ENCODE data around the gene SRPRA. TPM values are rescaled to one million over a fixed set of nuclear protein-coding genes. Genes with fewer than 3 reads are reported as not detected.
"Not testable (repeated sequence)": the region's sequence is repeated elsewhere in the genome, so short reads cannot be mapped to it uniquely, and the experiment has no call there.

Gene SRPRA, protein sequence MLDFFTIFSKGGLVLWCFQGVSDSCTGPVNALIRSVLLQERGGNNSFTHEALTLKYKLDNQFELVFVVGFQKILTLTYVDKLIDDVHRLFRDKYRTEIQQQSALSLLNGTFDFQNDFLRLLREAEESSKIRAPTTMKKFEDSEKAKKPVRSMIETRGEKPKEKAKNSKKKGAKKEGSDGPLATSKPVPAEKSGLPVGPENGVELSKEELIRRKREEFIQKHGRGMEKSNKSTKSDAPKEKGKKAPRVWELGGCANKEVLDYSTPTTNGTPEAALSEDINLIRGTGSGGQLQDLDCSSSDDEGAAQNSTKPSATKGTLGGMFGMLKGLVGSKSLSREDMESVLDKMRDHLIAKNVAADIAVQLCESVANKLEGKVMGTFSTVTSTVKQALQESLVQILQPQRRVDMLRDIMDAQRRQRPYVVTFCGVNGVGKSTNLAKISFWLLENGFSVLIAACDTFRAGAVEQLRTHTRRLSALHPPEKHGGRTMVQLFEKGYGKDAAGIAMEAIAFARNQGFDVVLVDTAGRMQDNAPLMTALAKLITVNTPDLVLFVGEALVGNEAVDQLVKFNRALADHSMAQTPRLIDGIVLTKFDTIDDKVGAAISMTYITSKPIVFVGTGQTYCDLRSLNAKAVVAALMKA
- 100 to 1,000 TPM; 153 to 158 TPM for total RNA-seq

DNA sequence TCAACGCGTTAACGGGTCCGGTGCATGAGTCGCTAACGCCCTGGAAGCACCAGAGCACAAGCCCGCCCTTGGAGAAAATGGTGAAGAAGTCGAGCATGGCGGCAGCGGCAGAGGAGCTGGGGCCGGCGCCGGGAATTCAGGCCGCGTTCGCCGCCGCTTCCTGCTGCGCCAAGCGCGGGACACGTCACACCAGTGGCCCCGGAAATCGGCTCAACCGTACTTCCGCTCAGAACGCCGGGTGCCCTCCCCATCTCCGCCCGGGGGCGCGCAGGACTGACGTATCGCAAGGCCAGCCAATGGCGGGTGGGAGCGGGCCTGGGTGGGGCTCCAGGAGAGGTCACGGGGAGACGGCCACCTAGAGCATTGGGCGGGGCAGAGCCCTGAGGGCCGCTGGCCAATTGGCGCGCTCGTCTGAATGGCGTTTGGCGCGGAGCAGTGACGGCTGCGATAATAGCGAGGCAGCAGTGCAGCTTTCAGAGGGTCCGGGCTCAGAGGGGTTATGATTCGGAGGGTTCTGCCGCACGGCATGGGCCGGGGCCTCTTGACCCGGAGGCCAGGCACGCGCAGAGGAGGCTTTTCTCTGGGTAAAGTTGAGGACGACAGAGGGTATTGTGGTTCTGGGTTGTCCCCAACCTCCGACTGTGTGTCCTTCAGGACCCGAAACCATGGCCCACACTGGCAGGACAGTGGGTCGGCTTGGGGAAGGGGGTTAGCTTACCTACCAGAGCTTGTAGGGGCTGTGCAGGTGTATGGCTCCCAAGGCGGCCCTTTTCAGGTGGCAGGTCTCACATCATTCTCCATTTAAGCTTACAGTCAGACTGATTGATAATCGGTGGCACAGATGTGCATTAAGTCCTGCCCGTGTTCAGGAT lies at the start of gene SRPRA, which contains the start of gene FOXRED1:
SRPRA (minus strand) TSS at position 188 of the 872 bp plus-strand sequence; CDS start at position 97, 91 bp downstream.
FOXRED1 (plus strand) TSS at position 447 of the 872 bp plus-strand sequence; CDS start at position 500, 53 bp downstream.
- Mint-ChIP-seq H3K36me3 (peaks cover 41% of the 10 kb centered on the region), H3K27me3 (no peaks in the 10 kb centered on the region), H3K9me3 (no peaks in the 10 kb centered on the region), H3K4me1 (peaks cover 37% of the 10 kb centered on the region), H3K27ac (peak within 1 kb of the TSS; percentile 94), H3K4me3 (peak within 1 kb of the TSS; percentile 97)
- DNase-seq, result peak; percentile 100

DNA sequence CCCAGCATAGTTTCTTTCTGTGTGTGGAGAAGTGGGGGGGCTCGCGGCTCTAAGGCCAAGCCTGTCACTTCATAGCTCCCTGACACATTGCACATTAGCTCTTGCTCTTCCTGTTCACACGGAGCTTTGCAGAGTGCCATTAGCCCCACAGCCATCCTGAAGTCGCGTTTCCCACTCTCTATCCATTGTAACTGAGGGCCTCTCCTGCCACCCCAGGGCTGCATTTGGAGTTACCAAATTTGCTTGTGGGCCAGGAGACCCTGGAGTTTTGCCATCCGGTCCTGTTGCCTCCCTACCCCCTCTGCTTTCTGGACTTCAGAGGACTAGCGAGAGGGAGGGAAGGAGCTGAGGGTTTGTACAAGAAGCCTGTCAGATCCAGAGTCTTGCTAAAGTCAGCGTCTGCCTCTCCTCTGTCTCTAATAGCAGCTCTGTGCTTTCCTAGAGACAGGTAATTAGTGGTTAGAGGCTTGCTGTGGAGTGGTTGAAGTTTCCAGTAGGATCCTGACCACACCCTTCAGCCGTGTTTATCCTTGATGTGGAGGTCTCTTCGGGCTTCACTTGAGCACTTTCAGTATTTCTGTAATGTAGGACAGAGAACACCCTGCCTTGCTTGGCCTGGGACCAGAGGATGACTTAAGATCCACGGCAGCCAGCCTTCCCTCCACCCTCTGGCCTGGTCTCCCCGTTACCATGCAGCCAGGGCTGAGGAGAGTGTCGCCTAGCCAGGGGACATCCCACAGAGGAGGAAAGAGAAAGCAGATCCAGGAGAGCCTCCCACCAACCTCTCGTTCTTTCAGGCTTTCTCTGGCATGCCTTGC lies 49.3 kb upstream of the SRPRA start:
- peak overlapping the region; percentile 50 for H3K4me3 Mint-ChIP-seq
- peaks cover 30% of the 10 kb centered on the region for H3K4me1 Mint-ChIP-seq
- H3K36me3 Mint-ChIP-seq, result peaks cover 32% of the 10 kb centered on the region
- DNase-seq, result peak; percentile 28
- H3K9me3 Mint-ChIP-seq, result peaks cover 11% of the 10 kb centered on the region
- H3K27me3 Mint-ChIP-seq, result no peaks in the 10 kb centered on the region
- peak overlapping the region; percentile 75 for H3K27ac Mint-ChIP-seq

DNA sequence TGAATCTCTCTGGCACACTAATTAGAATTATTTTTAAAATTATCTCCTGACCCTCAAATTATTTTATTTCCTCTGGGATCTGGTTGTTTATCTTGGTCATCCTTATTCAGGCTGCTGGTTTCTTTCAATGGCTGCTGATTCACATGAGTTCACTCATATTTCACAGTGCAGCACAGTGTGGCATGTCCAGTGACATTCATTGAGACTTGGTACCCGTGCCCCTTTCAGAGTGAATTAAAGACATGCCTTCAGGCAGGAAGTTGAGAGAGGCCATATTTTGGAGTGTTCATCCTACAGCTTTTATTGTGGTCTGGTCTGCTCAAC lies 48.7 kb upstream of the SRPRA start:
- Mint-ChIP-seq H3K9me3 (peaks cover 11% of the 10 kb centered on the region), H3K36me3 (peaks cover 32% of the 10 kb centered on the region), H3K4me3 (peak overlapping the region; percentile 50), H3K27me3 (no peaks in the 10 kb centered on the region), H3K4me1 (peaks cover 30% of the 10 kb centered on the region), H3K27ac (peak overlapping the region; percentile 75)
- DNase-seq, result no peak

DNA sequence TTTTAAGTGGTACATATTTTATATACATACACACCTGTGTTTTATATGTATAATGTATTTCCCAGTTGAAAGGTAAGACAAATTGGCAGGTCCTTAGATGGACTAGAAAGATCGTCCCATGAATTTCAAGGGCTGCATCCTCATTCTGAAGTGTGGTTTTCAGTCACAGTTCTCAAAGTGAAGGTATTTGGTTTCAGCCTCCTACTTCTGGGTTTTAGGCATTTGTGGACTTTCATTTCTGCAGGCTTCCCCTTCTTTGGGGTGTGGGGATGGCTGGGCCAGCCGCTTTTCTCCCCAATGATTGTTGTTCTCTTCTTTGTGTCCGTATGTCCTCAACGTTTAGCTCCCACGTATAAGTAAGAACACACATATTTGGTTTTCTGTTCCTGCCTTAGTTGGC lies 45.1 kb upstream of the SRPRA start:
- no peak for DNase-seq
- Mint-ChIP-seq H3K27me3 (no peaks in the 10 kb centered on the region), H3K4me3 (no peak overlapping the region), H3K4me1 (peaks cover 20% of the 10 kb centered on the region), H3K36me3 (peaks cover 26% of the 10 kb centered on the region), H3K27ac (no peak overlapping the region), H3K9me3 (peaks cover 11% of the 10 kb centered on the region)

DNA sequence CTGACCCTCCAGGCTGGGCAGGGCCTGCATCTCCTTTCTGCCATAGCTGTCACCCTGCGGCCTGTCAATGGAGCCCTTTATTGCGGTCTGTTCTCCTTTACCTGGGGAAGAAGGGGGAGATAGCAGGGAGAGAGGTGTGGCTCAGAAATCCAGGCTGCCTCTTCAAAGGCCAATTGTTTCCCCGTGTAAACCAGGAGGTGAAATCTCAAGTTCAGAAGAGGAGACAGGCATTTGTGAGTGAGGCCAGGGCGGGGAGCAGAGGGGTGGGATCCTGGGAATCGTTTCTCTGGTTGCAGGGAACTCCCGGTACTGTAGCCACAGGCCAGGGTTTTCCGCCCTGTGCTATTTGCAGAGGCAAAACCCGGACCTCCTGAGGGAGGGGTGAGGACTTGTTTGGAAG lies 44.3 kb upstream of the SRPRA start:
- no peak for DNase-seq
- Mint-ChIP-seq H3K4me3 (no peak overlapping the region), H3K27me3 (no peaks in the 10 kb centered on the region), H3K4me1 (peaks cover 11% of the 10 kb centered on the region), H3K36me3 (peaks cover 26% of the 10 kb centered on the region), H3K27ac (no peak overlapping the region), H3K9me3 (peaks cover 11% of the 10 kb centered on the region)

DNA sequence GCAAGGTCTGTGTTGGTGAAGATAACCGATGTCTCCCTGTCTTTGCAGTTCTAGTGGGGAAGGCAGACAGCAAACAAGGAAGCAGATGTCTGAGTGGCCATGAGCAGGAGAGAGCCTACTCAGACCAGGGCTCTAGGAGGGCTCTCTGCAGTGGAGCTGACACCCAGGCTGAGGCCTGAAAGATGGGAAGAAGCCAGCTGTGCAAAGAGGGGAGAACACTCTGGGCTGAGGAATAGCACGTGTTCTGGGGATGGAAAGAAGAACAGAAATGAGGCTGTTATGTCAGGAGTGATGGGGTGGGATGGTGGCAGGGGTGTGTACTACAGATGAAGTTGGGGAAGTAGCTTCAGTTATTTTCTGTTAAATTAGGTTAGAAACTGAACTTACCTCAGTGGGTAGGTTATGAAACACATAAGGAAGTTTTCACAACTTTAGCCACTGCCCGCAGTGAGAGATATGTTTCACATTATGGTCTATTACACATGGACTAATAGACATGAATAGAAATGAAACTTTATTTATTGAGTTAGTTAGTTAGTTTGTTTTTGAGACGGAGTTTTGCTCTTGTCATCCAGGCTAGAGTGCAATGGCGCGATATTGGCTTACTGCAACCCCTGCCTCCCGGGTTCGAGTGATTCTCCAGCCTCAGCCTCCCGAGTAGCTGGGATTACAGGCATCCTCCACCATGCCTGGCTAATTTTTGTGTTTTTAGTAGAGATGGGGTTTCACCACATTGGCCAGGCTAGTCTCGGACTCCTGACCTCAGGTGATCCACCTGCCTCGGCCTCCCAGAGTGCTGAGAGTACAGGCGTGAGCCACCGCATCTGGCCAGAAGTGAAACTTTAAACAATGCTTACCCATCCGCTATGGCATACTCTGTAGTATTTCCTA lies 43.0 kb upstream of the SRPRA start:
- Mint-ChIP-seq H3K9me3 (peaks cover 11% of the 10 kb centered on the region), H3K27me3 (no peaks in the 10 kb centered on the region), H3K27ac (no peak overlapping the region), H3K4me1 (peaks cover 5% of the 10 kb centered on the region), H3K36me3 (peaks cover 22% of the 10 kb centered on the region), H3K4me3 (no peak overlapping the region)
- DNase-seq, result no peak

DNA sequence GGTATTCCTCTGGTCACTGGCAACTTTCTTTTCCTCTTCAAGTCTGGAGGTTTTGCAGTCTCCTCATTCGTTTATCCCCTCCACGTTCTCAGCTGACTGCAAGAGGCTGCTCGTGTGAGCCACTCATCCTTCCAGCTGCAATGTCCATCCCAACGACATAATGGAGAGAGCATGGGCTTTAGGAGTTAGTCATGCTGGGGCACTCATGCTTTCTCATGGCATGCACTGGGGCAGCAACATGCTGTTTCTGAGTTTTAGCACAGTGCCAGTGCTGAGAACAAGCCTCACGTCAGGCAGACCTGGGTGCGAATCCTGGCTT lies 42.3 kb upstream of the SRPRA start:
- no peak overlapping the region for H3K27ac Mint-ChIP-seq

DNA sequence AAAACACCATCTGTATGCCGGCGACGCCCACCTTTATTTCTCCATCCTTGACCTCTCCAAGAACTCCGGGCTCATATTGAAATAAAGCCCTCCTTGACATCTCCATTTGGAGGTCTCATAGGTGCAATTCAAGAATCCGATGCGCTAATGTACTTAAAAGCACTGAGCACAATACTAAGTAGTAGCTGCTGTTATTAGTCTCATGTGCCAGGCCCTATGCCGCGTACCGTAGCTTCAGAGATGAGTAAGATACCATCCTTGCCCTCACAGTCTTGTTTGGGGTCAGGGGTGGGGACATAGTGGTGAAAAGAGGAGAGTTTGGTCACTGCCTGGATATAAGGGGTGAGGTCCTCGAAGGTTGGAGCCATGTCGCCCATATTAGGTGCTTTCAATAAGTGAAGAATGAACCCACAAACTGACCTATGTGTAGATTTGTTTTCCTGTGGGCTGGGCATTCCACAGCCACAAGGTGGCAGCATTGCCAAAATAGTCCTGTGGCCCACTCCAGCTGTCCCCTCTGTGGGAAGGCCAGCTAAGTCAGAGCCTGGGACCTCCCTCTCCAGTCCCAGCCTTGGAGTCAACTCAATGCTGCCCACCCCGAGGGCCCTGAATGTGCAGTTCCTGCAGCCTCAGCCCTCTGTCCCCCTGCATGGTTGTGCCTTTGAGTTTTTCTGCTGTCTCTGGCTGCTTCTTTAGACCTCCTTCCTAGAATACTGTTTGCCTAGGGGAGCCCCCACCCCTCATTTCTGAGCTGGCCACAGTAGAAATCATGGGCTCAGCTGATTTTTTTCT lies 41.7 kb upstream of the SRPRA start:
- peaks cover 5% of the 10 kb centered on the region for H3K9me3 Mint-ChIP-seq
- DNase-seq, result peak; percentile 55
- peaks cover 17% of the 10 kb centered on the region for H3K36me3 Mint-ChIP-seq
- H3K27ac Mint-ChIP-seq, result no peak overlapping the region
- no peaks in the 10 kb centered on the region for H3K27me3 Mint-ChIP-seq
- H3K4me1 Mint-ChIP-seq, result peaks cover 13% of the 10 kb centered on the region
- H3K4me3 Mint-ChIP-seq, result no peak overlapping the region

More for the DNA sequence above, 42.3 kb upstream of the SRPRA start:
- Mint-ChIP-seq H3K36me3 (peaks cover 17% of the 10 kb centered on the region), H3K9me3 (peaks cover 5% of the 10 kb centered on the region), H3K27me3 (no peaks in the 10 kb centered on the region), H3K4me1 (peaks cover 7% of the 10 kb centered on the region), H3K4me3 (no peak overlapping the region)
- no peak for DNase-seq

DNA sequence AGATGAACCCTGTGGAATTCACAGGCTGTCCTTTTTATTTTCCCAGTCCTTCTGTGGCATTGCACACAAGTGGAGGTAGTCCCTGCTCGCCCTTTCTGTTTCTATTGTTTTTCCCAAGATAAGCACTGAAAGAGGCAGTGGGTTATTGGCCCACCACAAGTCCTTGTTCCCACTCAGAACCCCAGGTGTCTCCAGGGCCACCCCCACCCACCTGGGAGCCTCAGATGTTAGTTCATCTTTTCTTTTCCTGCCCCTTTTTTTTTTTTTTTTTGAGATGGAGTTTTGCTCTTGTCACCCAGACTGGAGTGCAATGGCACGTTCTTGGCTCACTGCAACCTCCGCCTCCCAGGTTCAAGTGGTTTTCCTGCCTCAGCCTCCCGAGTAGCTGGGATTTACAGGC lies 40.1 kb upstream of the SRPRA start:
- Mint-ChIP-seq H3K4me1 (peaks cover 20% of the 10 kb centered on the region), H3K36me3 (peaks cover 12% of the 10 kb centered on the region)
- not testable (repeated sequence) for H3K27ac Mint-ChIP-seq, DNase-seq, H3K4me3 Mint-ChIP-seq, H3K9me3 Mint-ChIP-seq, H3K27me3 Mint-ChIP-seq

DNA sequence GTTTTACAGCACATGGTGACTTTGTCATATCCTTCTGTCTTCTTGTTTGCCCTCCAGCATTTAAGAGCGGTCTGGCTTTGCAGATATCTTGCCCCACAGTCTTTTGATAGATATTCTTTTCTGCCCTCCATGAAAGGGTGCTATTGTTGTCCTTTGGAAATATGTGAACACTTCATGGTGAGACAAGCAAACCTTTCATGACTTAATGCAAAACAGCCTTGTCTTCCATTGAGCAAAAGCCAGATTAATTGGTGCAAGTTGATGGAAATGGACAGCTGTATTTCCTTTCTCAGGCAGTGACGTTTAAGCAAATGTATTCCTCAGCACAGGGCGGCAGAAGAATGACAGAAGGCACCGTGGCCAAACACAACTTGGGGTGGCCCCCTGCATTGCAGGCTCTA lies 39.6 kb upstream of the SRPRA start:
- Mint-ChIP-seq H3K27me3 (no peaks in the 10 kb centered on the region), H3K4me1 (peaks cover 20% of the 10 kb centered on the region), H3K4me3 (no peak overlapping the region), H3K9me3 (peaks cover 3% of the 10 kb centered on the region), H3K27ac (no peak overlapping the region), H3K36me3 (peaks cover 15% of the 10 kb centered on the region)
- no peak for DNase-seq

DNA sequence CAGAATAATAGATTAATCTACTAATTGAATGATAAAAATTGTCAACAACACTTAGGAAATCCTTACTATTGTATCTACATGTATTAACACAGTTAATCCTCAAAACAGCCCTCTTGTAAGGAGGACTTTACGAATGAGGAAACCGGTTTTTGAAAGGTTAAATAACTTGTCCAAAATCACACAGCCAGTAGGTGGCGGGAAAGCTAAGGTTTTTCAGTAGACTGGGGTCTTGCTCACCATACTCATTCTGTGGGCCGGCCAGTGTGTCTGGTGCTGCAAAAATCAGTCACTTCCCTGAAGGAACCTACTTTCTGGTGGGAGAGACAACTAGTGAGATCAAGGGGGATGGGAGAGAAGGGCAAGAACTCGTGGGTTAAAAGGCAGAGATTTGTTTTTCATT lies 39.0 kb upstream of the SRPRA start:
- H3K4me1 Mint-ChIP-seq, result peaks cover 21% of the 10 kb centered on the region
- no peak overlapping the region for H3K27ac Mint-ChIP-seq
- no peak overlapping the region for H3K4me3 Mint-ChIP-seq
- H3K36me3 Mint-ChIP-seq, result peaks cover 21% of the 10 kb centered on the region
- peaks cover 3% of the 10 kb centered on the region for H3K9me3 Mint-ChIP-seq
- H3K27me3 Mint-ChIP-seq, result no peaks in the 10 kb centered on the region
- no peak for DNase-seq

DNA sequence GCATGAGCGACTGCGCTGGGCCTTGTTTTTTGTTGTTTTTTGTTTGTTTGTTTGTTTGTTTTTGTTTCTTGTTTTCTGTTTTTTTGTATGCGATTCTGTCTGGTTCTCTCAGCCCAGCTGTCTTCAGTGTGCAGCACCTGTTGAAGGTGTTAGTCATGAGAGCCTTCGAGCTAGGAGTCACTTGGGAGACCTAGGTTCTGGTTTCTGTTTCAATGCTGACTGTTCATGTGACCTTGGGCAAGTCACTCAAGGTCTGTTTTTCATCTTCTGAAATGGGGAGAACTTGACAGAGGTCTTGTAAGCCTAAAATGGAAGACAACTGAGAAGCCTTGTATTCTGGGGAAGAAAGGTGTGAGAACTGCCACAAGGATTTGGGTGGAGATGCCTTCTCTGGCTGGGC lies 37.0 kb upstream of the SRPRA start:
- Mint-ChIP-seq H3K27ac (peak overlapping the region; percentile 69), H3K4me1 (peaks cover 23% of the 10 kb centered on the region)

DNA sequence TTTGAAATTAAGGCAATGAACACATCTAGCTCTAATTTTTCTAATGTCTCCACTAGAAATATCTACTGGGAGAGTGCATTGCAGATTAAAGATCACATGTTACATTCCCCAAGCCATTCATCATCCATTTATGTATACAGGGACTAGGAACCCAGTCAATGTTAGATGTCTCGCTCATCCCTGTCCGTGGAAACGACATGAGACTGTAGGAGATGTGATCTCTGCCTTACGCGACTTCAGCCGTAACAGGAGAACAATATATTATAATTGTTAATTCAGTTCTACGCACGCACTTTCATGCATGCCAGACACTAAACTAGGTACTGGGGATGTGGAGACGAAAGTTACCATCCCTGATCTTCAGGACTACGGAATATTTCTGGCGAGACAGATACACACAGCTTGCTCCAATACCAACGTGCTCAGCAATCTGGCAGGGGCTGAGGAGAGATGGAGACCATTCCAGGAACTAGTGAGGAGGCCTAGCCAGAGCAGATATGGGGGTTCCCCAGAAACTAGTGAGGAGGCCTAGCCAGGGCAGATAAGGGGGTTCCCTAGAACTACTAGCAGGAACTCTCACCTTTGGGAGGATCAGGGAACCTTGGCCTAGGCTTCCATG lies 35.9 kb upstream of the SRPRA start:
- H3K27me3 Mint-ChIP-seq, result no peaks in the 10 kb centered on the region
- peaks cover 32% of the 10 kb centered on the region for H3K36me3 Mint-ChIP-seq
- peaks cover 21% of the 10 kb centered on the region for H3K4me1 Mint-ChIP-seq
- peak overlapping the region; percentile 100 for H3K27ac Mint-ChIP-seq
- DNase-seq, result no peak
- peak overlapping the region; percentile 97 for H3K4me3 Mint-ChIP-seq
- H3K9me3 Mint-ChIP-seq, result peaks cover 3% of the 10 kb centered on the region

More for the DNA sequence above, 37.0 kb upstream of the SRPRA start:
- DNase-seq, result no peak
- H3K27me3 Mint-ChIP-seq, result no peaks in the 10 kb centered on the region
- H3K36me3 Mint-ChIP-seq, result peaks cover 32% of the 10 kb centered on the region
- H3K9me3 Mint-ChIP-seq, result peaks cover 3% of the 10 kb centered on the region
- peak overlapping the region; percentile 70 for H3K4me3 Mint-ChIP-seq

Measured in activated naive CD8-positive, alpha-beta T cell treated with anti-CD3 and anti-CD28 coated beads for 36 hours (primary cell).